HG03575 (cell line): Measurements from ENCODE around the gene ABTB1.
"Not testable (repeated sequence)": the region's sequence is repeated elsewhere in the genome, so short reads cannot be mapped to it uniquely, and the experiment has no call there.

Source experiments
- ATAC-seq: cut with Tn5 transposase; IDR thresholded peaks from one replicate; pipeline ENCODE4 v1.9.1; 2021; ENCODE audit not compliant: unreplicated experiment, insufficient number of reproducible peaks, low FRiP score; ENCODE audit errors: extremely low read depth

The ABTB1 gene

GRCh38 chr3:127647166-127647844 is 25.4 kb upstream of the ABTB1 start:
- ATAC-seq = no peak

- ATAC-seq = no peak
Observed at GRCh38 chr3:127647845-127648204, 24.9 kb upstream of the ABTB1 start.

GRCh38 chr3:127650236-127650635 is 22.5 kb upstream of the ABTB1 start:
- no peak for ATAC-seq

GRCh38 chr3:127651516-127652172 is 21.1 kb upstream of the ABTB1 start:
- no peak for ATAC-seq

GRCh38 chr3:127652246-127652995 is 20.3 kb upstream of the ABTB1 start:
- no peak for ATAC-seq

- no peak for ATAC-seq
Observed at GRCh38 chr3:127654374-127654773, 18.4 kb upstream of the ABTB1 start.

GRCh38 chr3:127654993-127655392 is 17.8 kb upstream of the ABTB1 start:
- ATAC-seq = not testable (repeated sequence)

GRCh38 chr3:127655641-127656040 is 17.1 kb upstream of the ABTB1 start:
- no peak for ATAC-seq

GRCh38 chr3:127656906-127657305 is 15.8 kb upstream of the ABTB1 start:
- no peak for ATAC-seq

GRCh38 chr3:127658234-127658633 is 14.5 kb upstream of the ABTB1 start:
- ATAC-seq = no peak

- no peak for ATAC-seq
Observed at GRCh38 chr3:127660621-127661251, 12.0 kb upstream of the ABTB1 start.

GRCh38 chr3:127661600-127661999 is 11.2 kb upstream of the ABTB1 start:
- ATAC-seq = no peak

- ATAC-seq = no peak
Observed at GRCh38 chr3:127662001-127662469, 10.7 kb upstream of the ABTB1 start.

GRCh38 chr3:127663151-127663550 is 9.6 kb upstream of the ABTB1 start:
- ATAC-seq = no peak

- ATAC-seq = no peak
Observed at GRCh38 chr3:127665165-127665564, 7.6 kb upstream of the ABTB1 start.

- no peak for ATAC-seq
Observed at GRCh38 chr3:127665586-127665985, 7.2 kb upstream of the ABTB1 start.

GRCh38 chr3:127666676-127667075 is 6.1 kb upstream of the ABTB1 start:
- ATAC-seq = no peak

GRCh38 chr3:127667119-127667681 is 5.6 kb upstream of the ABTB1 start:
- no peak for ATAC-seq

GRCh38 chr3:127668906-127669305 is 3.8 kb upstream of the ABTB1 start:
- ATAC-seq = no peak
